Fibroblast of skin of right quadriceps (primary cell): ENCODE data around the gene ATRNL1.
"Not testable (repeated sequence)": the region's sequence is repeated elsewhere in the genome, so short reads cannot be mapped to it uniquely, and the experiment has no call there.

ENCODE experiments used
- DNase-seq: peaks from one replicate; pipeline ENCODE4 v3.0.0-alpha.2; 2013

ATRNL1 gene

DNA sequence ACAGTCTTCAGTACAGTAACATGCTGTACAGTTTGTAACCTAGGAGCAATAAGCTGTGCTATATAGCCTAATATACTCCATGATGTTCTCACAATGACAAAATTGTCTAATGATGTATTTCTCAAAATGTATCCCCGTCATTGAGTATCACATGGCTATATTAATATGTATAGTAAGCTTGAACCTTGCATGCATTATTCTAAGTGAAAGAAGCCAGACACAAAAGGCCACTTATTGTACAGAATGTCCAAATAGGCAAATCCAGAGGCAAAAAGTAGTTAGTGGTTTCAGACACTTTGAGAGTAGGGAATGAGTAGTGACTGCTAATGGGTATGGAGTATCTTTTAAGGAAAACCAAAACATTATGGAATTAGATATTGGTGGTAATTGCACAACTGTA is 545.1 kb downstream of the ATRNL1 start:
- DNase-seq, result no peak

DNA sequence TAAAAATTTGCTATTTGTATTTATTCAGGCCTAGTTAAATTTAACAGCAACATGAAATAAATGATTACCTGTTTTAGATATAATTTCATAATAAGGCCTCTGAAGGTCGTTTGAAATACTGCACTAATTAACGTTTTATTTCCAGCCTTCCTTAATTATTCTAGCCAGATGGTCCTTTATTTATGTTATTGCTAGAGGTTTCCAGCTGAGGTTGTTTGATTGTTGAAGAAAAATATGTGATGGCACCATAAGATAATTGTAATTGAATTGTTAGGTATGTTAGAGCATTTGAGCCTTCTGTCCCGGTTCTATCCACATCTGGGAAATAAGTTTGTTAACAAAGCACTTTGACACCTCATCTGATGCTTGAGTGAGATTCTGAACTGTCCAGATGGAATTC is 556.1 kb downstream of the ATRNL1 start:
- DNase-seq, result no peak

DNA sequence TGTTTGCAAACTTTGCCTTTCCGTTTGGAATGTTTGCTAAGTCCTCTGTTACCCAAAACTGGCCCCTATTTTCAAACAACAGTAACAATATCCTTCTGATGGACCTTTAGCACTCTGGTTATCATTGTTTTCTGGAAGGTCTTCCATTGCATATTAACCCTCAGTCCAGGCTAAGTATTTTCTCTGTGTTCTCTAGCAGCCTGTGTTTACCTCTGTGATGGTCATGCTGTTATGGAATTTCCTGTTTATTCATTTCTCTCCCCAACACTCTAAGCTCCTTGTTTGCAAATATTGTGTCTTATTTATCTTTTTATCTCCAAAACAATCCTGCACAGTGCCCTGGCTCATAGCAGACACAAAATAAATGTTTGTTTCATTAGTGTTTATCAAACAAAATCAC is 560.3 kb downstream of the ATRNL1 start:
- DNase-seq, result no peak

DNA sequence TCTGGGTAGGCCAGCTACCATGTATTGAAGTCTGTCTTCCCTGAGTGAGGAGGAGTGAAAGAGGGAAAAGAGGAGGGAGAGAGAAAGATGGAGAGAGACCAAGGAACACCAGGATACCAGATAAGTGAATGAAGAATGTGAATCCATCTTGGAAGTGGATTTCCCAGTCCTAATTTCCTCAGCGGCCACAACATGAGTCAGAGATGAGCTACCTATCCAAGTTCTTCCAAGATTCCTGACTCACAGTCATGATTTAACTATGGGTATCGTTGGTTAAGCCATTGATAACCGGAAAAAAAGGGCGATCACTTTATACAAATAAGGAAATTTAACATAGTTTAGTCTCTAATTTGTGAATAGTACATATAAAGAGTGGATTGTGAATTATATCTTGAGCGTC is 561.8 kb downstream of the ATRNL1 start:
- peak; percentile 5 for DNase-seq

- DNase-seq, result no peak
These were observed 564.1 kb downstream of the ATRNL1 start for GRCh38 chr10:115657161-115657860.

DNA sequence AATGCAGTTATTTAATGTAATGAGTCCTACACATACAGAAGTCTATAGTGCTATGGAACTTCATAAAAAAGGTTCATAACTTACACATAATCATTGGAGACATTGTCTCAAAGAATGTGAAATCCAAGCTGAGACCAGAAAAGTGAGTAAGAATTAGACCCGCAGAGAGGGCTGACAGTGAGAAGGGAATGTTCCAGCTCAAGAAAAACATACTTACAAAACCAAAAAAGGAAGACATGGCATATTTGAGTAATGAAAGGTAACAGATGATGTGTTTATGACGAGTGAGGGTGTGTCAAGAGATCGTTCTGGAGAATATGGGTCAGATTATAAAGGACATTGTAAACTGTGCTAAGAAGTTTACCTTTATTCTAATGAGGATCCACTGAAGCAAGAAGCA is 566.5 kb downstream of the ATRNL1 start:
- DNase-seq, result no peak

DNA sequence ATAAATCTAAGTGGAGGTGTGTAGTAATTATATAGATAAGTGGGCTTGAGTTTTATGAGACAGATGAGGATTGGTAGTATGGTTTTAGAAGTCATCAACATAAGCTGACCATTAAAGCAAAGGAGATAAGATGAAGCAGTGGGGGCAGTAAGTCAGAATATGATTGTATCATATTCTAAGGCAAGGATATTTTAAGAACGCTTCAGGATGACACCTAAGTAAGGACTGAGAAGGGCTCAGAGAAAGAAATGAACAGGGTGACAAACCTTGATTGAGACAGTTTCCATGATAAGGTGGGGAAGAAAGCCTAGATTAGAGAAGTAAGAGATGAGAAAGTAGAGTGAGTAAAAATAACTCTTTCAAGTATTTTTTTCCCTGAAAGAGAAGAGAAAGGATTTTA is 567.2 kb downstream of the ATRNL1 start:
- no peak for DNase-seq

DNA sequence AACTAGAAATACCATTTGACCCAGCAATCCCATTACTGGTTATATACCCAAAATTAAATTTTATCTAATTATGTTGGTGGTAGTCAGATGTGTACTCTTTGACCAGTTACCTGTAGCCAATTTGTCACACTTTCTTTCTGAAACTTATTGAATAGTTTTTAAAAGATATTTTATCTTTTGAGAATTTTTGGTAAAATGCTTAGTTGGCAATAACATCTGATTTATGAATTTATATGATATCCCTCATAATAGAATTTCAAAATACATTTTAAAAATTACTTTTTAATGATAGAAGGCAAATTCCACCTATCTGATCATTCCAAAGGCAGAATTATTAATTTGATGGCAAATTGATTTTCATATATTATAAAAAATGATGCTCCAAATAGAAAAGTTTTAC is 569.3 kb downstream of the ATRNL1 start:
- DNase-seq, result no peak

DNA sequence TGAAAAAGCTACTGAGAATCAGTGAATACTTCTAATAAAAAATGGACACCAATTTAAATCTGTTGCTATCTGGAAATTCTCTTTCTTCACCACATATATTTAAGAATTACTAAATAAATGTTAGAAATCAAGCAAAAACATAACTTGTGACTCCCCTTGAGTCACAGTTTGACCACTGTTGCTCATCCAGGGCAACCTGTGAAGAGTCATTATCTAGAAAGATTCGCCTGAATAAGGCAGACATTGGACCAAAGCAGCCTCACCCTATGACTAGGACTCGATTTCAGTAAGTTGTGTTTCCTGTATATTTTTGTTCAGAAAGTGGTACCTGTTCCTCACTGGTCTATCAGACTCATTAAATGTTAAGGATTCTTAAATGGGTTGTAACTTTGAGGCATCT is 572.4 kb downstream of the ATRNL1 start:
- DNase-seq, result no peak

- DNase-seq, result peak; percentile 67
These were observed 581.3 kb downstream of the ATRNL1 start for GRCh38 chr10:115674496-115674895.

- no peak for DNase-seq
These were observed 603.6 kb downstream of the ATRNL1 start for GRCh38 chr10:115696747-115697146.

GRCh38 chr10:115706026-115706425 is 612.9 kb downstream of the ATRNL1 start:
- peak; percentile 22 for DNase-seq

DNA sequence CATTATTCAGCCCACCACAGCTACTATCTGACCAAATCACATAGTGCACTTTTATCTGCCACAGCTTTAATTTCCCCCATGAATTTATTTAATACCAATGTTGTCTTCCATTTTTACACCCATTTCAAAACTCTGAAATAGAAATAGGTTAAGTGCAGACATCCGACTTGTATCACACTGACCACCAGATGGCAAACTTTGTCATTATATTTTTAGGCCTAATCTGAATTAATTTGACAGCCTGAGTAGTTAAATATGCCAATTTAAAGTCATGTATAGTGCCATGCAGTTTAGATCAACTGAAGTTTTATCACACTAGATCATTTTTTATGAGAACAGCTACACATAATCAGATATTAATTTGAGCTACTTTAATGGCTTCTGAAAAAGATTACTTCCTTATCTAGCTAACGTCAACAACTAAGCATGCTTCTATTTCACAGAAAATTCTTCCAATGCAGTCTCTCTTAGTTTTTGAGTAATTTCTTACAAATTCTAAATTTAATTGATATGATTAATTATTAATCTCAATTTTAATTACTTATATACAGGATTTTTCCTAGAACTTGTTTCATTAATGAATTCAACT is 613.4 kb downstream of the ATRNL1 start:
- DNase-seq, result peak; percentile 31

DNA sequence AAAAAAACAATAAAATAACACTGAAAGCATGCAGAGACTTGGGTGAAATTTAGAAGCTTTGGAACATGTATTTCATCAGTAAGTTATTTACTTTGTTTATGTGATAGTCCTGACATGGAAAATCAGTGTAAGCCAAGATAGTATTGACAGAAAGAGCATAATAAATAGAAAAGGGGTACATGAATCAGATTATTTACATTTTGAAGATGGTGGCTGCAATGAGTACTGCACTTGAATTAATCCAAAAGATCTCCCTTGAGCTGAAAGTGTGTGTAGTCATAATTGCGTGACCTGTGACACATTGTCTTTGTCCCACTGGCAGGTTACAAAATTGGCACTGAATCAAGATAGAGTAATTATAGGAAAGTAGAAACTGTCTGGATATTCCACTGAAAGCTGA is 617.0 kb downstream of the ATRNL1 start:
- DNase-seq, result no peak

DNA sequence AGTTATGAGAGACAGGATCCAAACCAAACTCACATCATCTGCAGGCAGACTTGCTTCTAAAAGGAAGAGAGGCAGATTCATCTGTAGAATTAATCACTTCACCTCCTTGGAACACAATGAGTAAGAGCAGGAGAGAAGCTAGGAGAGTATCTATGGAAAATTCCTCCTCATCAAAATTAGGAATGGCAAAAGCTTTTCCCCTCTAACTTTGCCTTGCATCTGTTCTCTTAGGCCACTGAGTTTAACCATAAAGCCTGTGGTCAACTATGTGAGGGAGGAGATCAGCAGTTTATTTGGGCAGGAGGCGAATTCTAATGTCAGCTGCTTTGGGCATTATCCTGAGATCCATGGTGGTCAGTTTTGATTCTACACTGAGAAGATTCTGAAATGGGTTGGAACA is 618.1 kb downstream of the ATRNL1 start:
- DNase-seq, result no peak

GRCh38 chr10:115720121-115720520 is 627.0 kb downstream of the ATRNL1 start:
- no peak for DNase-seq

GRCh38 chr10:115727129-115727528 is 634.0 kb downstream of the ATRNL1 start:
- DNase-seq, result no peak

- no peak for DNase-seq
These were observed 650.9 kb downstream of the ATRNL1 start for GRCh38 chr10:115744089-115744488.

DNA sequence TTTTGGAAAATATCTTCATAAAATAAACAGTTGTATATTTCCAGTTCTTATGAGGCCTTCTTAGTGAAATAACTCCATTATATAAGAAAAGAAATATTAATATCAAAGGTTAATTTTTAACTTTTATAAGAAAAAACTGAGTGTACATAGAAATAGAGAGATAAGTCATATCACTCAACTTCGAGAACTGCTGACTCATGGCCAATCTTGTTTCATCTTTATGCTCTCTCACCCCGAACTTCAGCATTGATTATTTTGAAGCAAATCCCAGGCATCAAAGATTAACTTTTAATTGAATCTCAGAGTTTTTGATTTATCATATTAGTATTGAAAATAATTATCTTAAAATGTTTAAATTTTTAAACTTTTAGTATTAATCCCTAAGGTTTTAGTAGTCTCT is 652.8 kb downstream of the ATRNL1 start:
- no peak for DNase-seq

DNA sequence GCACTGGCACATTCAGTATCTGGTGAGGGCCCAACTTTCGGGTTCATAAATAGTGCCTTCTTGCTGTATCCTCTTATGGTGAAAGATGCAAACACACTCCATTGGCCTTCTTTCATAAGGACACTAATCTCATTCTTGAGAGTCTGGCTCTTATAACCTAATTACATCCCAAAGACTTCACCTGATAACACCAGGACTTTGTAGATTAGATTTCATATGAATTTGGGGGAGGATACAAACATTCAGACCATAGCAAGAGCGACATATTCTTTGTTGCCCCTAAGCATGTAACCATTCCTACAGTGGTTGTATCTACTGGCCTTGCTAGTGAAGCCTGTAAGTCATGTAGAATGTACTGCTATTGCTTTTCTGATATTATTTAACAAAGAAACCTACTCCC is 654.6 kb downstream of the ATRNL1 start:
- no peak for DNase-seq

DNA sequence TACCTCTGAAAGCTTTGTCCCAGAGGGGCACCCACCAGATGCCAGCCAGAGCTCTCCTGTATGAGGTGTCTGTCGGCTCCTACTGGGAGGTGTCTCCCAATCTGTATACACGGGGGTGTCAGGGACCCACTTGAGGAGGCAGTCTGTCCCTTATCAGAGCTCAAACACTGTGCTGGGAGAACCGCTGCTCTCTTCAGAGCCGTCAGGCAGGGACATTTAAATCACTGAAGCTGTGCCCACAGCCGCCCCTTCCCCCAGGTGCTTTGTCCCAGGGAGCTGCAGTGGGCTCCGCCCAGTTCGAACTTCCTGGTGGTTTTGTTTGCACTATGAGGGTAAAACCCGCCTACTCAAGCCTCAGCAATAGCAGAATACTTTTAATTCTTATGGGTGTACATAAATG is 665.3 kb downstream of the ATRNL1 start:
- not testable (repeated sequence) for DNase-seq

- DNase-seq, result no peak
These were observed 667.0 kb downstream of the ATRNL1 start for GRCh38 chr10:115760131-115760530.

DNA sequence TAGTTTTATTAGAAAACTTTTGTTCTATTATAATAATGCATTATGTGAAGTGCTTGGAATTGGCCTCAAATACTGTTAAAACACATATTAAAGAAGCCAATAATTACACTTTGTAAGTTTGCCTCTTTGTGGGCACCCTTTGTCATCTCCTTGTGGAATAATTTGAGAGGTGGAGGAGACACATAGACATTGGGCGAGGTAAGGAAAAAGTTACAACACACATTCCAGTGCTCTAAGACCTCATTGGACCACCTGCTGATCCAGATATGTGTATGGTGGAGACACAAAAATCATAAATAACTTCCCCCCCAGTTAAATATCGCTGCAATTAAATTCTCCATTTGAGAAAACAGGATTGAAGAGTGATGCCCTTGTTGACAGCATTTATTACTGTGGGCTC is 668.0 kb downstream of the ATRNL1 start:
- DNase-seq, result peak; percentile 23

GRCh38 chr10:115762029-115762428 is 668.9 kb downstream of the ATRNL1 start:
- DNase-seq, result peak; percentile 55

- peak; percentile 31 for DNase-seq
These were observed 678.6 kb downstream of the ATRNL1 start for GRCh38 chr10:115771755-115772154.
